ENCODE results near the gene MAP3K7. TPM values are rescaled to one million over a fixed set of nuclear protein-coding genes. Genes with fewer than 3 reads are reported as not detected.

The MAP3K7 gene
- total and polyA plus RNA-seq, 2 experiments from 2014 or later = 21.5 to 40.3 TPM

GRCh38 chr6:90521955-90522354, 64.9 kb downstream of the MAP3K7 start:
- no peak overlapping the region for H3K27ac ChIP-seq
- H3K36me3 ChIP-seq (replicated peaks; ENCODE audit: insufficient read depth, low read depth) = no peaks in the 10 kb centered on the region
- WGBS (ENCODE audit: low lambda C conversion rate, missing lambda C conversion rate) = 95% methylated on average over 1 of the region's 1 CpG
- no peaks in the 10 kb centered on the region for H3K27me3 ChIP-seq
- no peaks in the 10 kb centered on the region for H3K9me2 ChIP-seq (replicated peaks; ENCODE audit: insufficient read depth)
- no peaks in the 10 kb centered on the region for H4K20me1 ChIP-seq (ENCODE audit: insufficient read depth, poor library complexity, severe bottlenecking)
- H3K4me2 ChIP-seq = no peak overlapping the region
- no peaks in the 10 kb centered on the region for H3K9me3 ChIP-seq (ENCODE audit: low read depth)
- H3K79me2 ChIP-seq = no peaks in the 10 kb centered on the region
- H3K4me3 ChIP-seq = no peak overlapping the region
- H2AFZ ChIP-seq = no peak overlapping the region
- no peak for TF ChIP-seq CTCF (IDR thresholded peaks at IDR 0.05; ENCODE audit: poor library complexity)
- TF ChIP-seq EZH2phosphoT487 (IDR thresholded peaks at IDR 0.05; ENCODE audit: low read depth, severe bottlenecking, unreplicated experiment) = no peak
- TF ChIP-seq EZH2 (IDR thresholded peaks at IDR 0.05; ENCODE audit: borderline replicate concordance) = no peak
- H3K4me1 ChIP-seq (ENCODE audit: insufficient read depth) = no peaks in the 10 kb centered on the region
- DNase-seq (ENCODE audit: low spot score) = no peak

GRCh38 chr6:90516074-90516660, 70.7 kb downstream of the MAP3K7 start:
- no peak overlapping the region for H3K27ac ChIP-seq
- no peak for DNase-seq (ENCODE audit: low spot score)
- no peaks in the 10 kb centered on the region for H3K9me3 ChIP-seq (ENCODE audit: low read depth)
- no peaks in the 10 kb centered on the region for H3K27me3 ChIP-seq
- WGBS (ENCODE audit: low lambda C conversion rate, missing lambda C conversion rate) = 94% methylated on average over 6 of the region's 6 CpGs
- H4K20me1 ChIP-seq (ENCODE audit: insufficient read depth, poor library complexity, severe bottlenecking) = no peaks in the 10 kb centered on the region
- no peaks in the 10 kb centered on the region for H3K79me2 ChIP-seq
- no peaks in the 10 kb centered on the region for H3K9me2 ChIP-seq (replicated peaks; ENCODE audit: insufficient read depth)
- H3K4me3 ChIP-seq = no peak overlapping the region
- H3K4me2 ChIP-seq = no peak overlapping the region
- no peaks in the 10 kb centered on the region for H3K4me1 ChIP-seq (ENCODE audit: insufficient read depth)
- no peak overlapping the region for H2AFZ ChIP-seq
- no peak for TF ChIP-seq EZH2phosphoT487 (IDR thresholded peaks at IDR 0.05; ENCODE audit: low read depth, severe bottlenecking, unreplicated experiment)
- H3K36me3 ChIP-seq (replicated peaks; ENCODE audit: insufficient read depth, low read depth) = no peaks in the 10 kb centered on the region

- no peaks in the 10 kb centered on the region for H3K36me3 ChIP-seq (replicated peaks; ENCODE audit: insufficient read depth, low read depth)
- H3K4me1 ChIP-seq (ENCODE audit: insufficient read depth) = no peaks in the 10 kb centered on the region
- no peak for TF ChIP-seq CTCF (IDR thresholded peaks at IDR 0.05; ENCODE audit: poor library complexity)
- TF ChIP-seq EZH2 (IDR thresholded peaks at IDR 0.05; ENCODE audit: borderline replicate concordance) = no peak
- TF ChIP-seq EZH2phosphoT487 (IDR thresholded peaks at IDR 0.05; ENCODE audit: low read depth, severe bottlenecking, unreplicated experiment) = no peak
- DNase-seq (ENCODE audit: low spot score) = no peak
- H3K4me3 ChIP-seq = no peak overlapping the region
- H3K27ac ChIP-seq = no peak overlapping the region
- H4K20me1 ChIP-seq (ENCODE audit: insufficient read depth, poor library complexity, severe bottlenecking) = no peaks in the 10 kb centered on the region
- no peaks in the 10 kb centered on the region for H3K9me3 ChIP-seq (ENCODE audit: low read depth)
- H3K9me2 ChIP-seq (replicated peaks; ENCODE audit: insufficient read depth) = no peaks in the 10 kb centered on the region
- H3K79me2 ChIP-seq = no peaks in the 10 kb centered on the region
- H3K27me3 ChIP-seq = no peaks in the 10 kb centered on the region
- H2AFZ ChIP-seq = no peak overlapping the region
- WGBS (ENCODE audit: low lambda C conversion rate, missing lambda C conversion rate) = 78% methylated on average over 3 of the region's 3 CpGs
- H3K4me2 ChIP-seq = no peak overlapping the region
Measured at GRCh38 chr6:90514496-90514895, 72.4 kb downstream of the MAP3K7 start.

- DNase-seq (ENCODE audit: low spot score) = no peak
- 83% methylated on average over 5 of the region's 5 CpGs for WGBS (ENCODE audit: low lambda C conversion rate, missing lambda C conversion rate)
- Histone ChIP-seq H3K27me3 (no peaks in the 10 kb centered on the region), H3K4me1 (ENCODE audit: insufficient read depth) (no peaks in the 10 kb centered on the region), H3K27ac (no peak overlapping the region), H3K79me2 (no peaks in the 10 kb centered on the region), H3K9me3 (ENCODE audit: low read depth) (no peaks in the 10 kb centered on the region), H2AFZ (no peak overlapping the region), H3K4me3 (no peak overlapping the region), H3K4me2 (no peak overlapping the region), H3K36me3 (replicated peaks; ENCODE audit: insufficient read depth, low read depth) (no peaks in the 10 kb centered on the region), H4K20me1 (ENCODE audit: insufficient read depth, poor library complexity, severe bottlenecking) (no peaks in the 10 kb centered on the region), H3K9me2 (replicated peaks; ENCODE audit: insufficient read depth) (no peaks in the 10 kb centered on the region)
- TF ChIP-seq EZH2 (IDR thresholded peaks at IDR 0.05; ENCODE audit: borderline replicate concordance) (no peak), EZH2phosphoT487 (IDR thresholded peaks at IDR 0.05; ENCODE audit: low read depth, severe bottlenecking, unreplicated experiment) (no peak), CTCF (IDR thresholded peaks at IDR 0.05; ENCODE audit: poor library complexity) (no peak)
Measured at GRCh38 chr6:90508753-90509152, 78.1 kb downstream of the MAP3K7 start.

Data from hepatocyte (in vitro differentiated cells).